Upper lobe of left lung (tissue), 6 donors: ENCODE results near the gene CAPN12. TPM values are rescaled to one million over a fixed set of nuclear protein-coding genes. Genes with fewer than 3 reads are reported as not detected.

Experiments
- ATAC-seq, 2 donors: fragments of 200-7000 bp; cut with Tn5 transposase; one replicate each; pipeline ENCODE4 v1.9.1; 2022; ENCODE audit warnings: mild to moderate bottlenecking in 2 of 2, moderate library complexity in 2 of 2; ENCODE audit not compliant: low FRiP score in 2 of 2
- DNase-seq, 2 donors: peaks; one replicate each; pipeline ENCODE4 v3.0.0-alpha.2; 2019 to 2020
- H3K27ac ChIP-seq, 4 donors: fragments of 200-600 bp; sonication (generic); one replicate each; pipeline ENCODE4 v1.5.1; 2016 to 2019
- H3K27me3 ChIP-seq, 4 donors: fragments of 200-600 bp; sonication (generic); one replicate each; pipeline ENCODE4 v1.5.1; 2017 to 2019
- H3K36me3 ChIP-seq, 4 donors: fragments of 200-600 bp; sonication (generic); one replicate each; pipeline ENCODE4 v1.5.1; 2016 to 2019
- H3K4me1 ChIP-seq, 4 donors: fragments of 200-600 bp; sonication (generic); one replicate each; pipeline ENCODE4 v1.5.1; 2018 to 2019
- H3K4me3 ChIP-seq, 4 donors: fragments of 200-600 bp; sonication (generic); one replicate each; pipeline ENCODE4 v1.5.1; 2017 to 2019; ENCODE audit warnings: mild to moderate bottlenecking in 2 of 4, moderate library complexity in 1 of 4
- H3K9me3 ChIP-seq, 4 donors: fragments of 200-600 bp; sonication (generic); one replicate each; pipeline ENCODE4 v1.5.1; 2018 to 2019
- CTCF ChIP-seq, 6 experiments: fragments of 450-650 bp in 4 of 6; fragments of 200-600 bp in 2 of 6; sonication (generic) in 2 of 6; IDR thresholded peaks; one replicate each; pipeline ENCODE4 v1.5.1; 2016 to 2019; ENCODE audit warnings: antibody characterized with exemption in 6 of 6
- EP300 ChIP-seq, 4 donors: sonication (generic); formaldehyde crosslinking; IDR thresholded peaks; one replicate each; pipeline ENCODE4 v1.5.1; 2017; ENCODE audit warnings: antibody characterized with exemption in 4 of 4, control low read depth in 2 of 4
- POLR2A ChIP-seq, 4 donors: fragments of 450-650 bp; IDR thresholded peaks; one replicate each; pipeline ENCODE4 v1.5.1; 2016 to 2017; ENCODE audit warnings: antibody characterized with exemption in 4 of 4, mild to moderate bottlenecking in 2 of 4
- POLR2AphosphoS5 ChIP-seq, 2 donors: sonication (generic); formaldehyde crosslinking; IDR thresholded peaks; one replicate each; pipeline ENCODE4 v1.5.1; 2017; ENCODE audit warnings: antibody characterized with exemption in 2 of 2
- WGBS, 2 donors: methylation state at CpG; one replicate each; pipeline ENCODE4 v1.1.5; 2017 to 2018; 5-methylcytosine and 5-hydroxymethylcytosine counted together
- total RNA-seq, 6 donors: library from RNA; depleted of rRNA in 4 of 6; stranded (reverse); fragments of >200 nt in 4 of 6; gene quantifications; one replicate each; pipeline versions ENCODE4 v1.1.0 to v1.2.1, GENCODE V29; 2016 to 2021
- donor health status: DM: no; HTN: no; CAD: no; lungs with moderate emphysema.
- donor health status: DM: no; HTN: yes; CAD: no; lungs with severe emphysema.

CAPN12 gene
- total RNA-seq, 6 donors from 2014 or later, result 5.2 to 93.2 (median 11.1) TPM

- 21 to 40% methylated on average over 6 to 7 of the region's 18 CpGs for WGBS, 2 donors
- H3K4me3 ChIP-seq, result peak overlapping the region in 3 of 4 donors; percentile 16 to 29 (median 20)
- H3K9me3 ChIP-seq, result no peaks in the 10 kb centered on the region
- peak overlapping the region; percentile 59 to 89 (median 84) for H3K27ac ChIP-seq
- peaks cover 0 to 20% (median 13%) of the 10 kb centered on the region in 4 donors for H3K36me3 ChIP-seq
- DNase-seq (peak in 1 of 2 donors; percentile 77), ATAC-seq (no peak)
- peaks cover 33 to 63% (median 48%) of the 10 kb centered on the region in 4 donors for H3K4me1 ChIP-seq
- H3K27me3 ChIP-seq, result no peaks in the 10 kb centered on the region
- TF ChIP-seq POLR2A (IDR thresholded peaks at IDR 0.05), result no peak
- no peak for TF ChIP-seq POLR2AphosphoS5 (IDR thresholded peaks at IDR 0.05)
- no peak for TF ChIP-seq EP300 (IDR thresholded peaks at IDR 0.05)
These were observed 9.0 kb downstream of the CAPN12 start for GRCh38 chr19:38735257-38735686.

- Histone ChIP-seq H3K36me3 (peaks cover 0 to 26% (median 16%) of the 10 kb centered on the region in 4 donors), H3K4me1 (peaks cover 33 to 63% (median 48%) of the 10 kb centered on the region in 4 donors), H3K27me3 (no peaks in the 10 kb centered on the region), H3K4me3 (peak overlapping the region in 3 of 4 donors; percentile 16 to 29 (median 20)), H3K9me3 (no peaks in the 10 kb centered on the region), H3K27ac (peak overlapping the region; percentile 59 to 89 (median 84))
- peak; percentile 45 to 73 for DNase-seq
- TF ChIP-seq POLR2AphosphoS5 (IDR thresholded peaks at IDR 0.05) (no peak), POLR2A (IDR thresholded peaks at IDR 0.05) (no peak), EP300 (IDR thresholded peaks at IDR 0.05) (no peak), CTCF (IDR thresholded peaks at IDR 0.05) (no peak)
- 29 to 55% methylated on average over 4 to 7 of the region's 13 CpGs for WGBS, 2 donors
- no peak for ATAC-seq
These were observed 9.6 kb downstream of the CAPN12 start for GRCh38 chr19:38734426-38735256.

DNA sequence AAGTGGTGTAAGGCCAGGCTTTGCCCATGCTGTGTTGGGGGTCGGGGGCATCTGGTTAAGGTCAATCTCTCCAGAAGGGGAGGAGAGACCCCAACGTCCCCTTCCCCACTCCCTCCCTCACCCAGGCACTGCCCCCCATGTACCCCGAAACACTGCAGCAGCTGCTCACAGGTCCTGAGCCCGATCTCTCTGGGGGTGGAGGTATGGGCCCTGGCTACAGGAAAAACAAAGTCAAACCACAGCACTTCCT is 10.2 kb downstream of the CAPN12 start:
- Histone ChIP-seq H3K27ac (peak overlapping the region; percentile 59 to 89 (median 84)), H3K9me3 (no peaks in the 10 kb centered on the region), H3K4me3 (no peak overlapping the region)

GRCh38 chr19:38733493-38734175 is 10.6 kb downstream of the CAPN12 start:
- Histone ChIP-seq H3K4me3 (no peak overlapping the region), H3K36me3 (peaks cover 4 to 36% (median 25%) of the 10 kb centered on the region in 4 donors), H3K9me3 (no peaks in the 10 kb centered on the region), H3K27me3 (no peaks in the 10 kb centered on the region), H3K27ac (peak overlapping the region; percentile 59 to 89 (median 84)), H3K4me1 (peaks cover 33 to 70% (median 48%) of the 10 kb centered on the region in 4 donors)
- DNase-seq, result no peak
- no peak for ATAC-seq
- WGBS, 2 donors, result 72 to 90% methylated on average over 3 to 6 of the region's 6 CpGs
- TF ChIP-seq POLR2AphosphoS5 (IDR thresholded peaks at IDR 0.05) (no peak), CTCF (IDR thresholded peaks at IDR 0.05) (no peak), EP300 (IDR thresholded peaks at IDR 0.05) (no peak), POLR2A (IDR thresholded peaks at IDR 0.05) (no peak)

More for the DNA sequence above, 10.2 kb downstream of the CAPN12 start:
- H3K36me3 ChIP-seq, result peaks cover 0 to 32% (median 21%) of the 10 kb centered on the region in 4 donors
- H3K27me3 ChIP-seq, result no peaks in the 10 kb centered on the region
- WGBS, 2 donors, result 44 to 60% methylated on average over 2 to 4 of the region's 4 CpGs
- no peak for DNase-seq
- peaks cover 33 to 67% (median 48%) of the 10 kb centered on the region in 4 donors for H3K4me1 ChIP-seq
- no peak for ATAC-seq
- no peak for TF ChIP-seq EP300 (IDR thresholded peaks at IDR 0.05)
- TF ChIP-seq POLR2A (IDR thresholded peaks at IDR 0.05), result no peak

GRCh38 chr19:38733241-38733492 is 11.1 kb downstream of the CAPN12 start:
- H3K4me1 ChIP-seq, result peaks cover 33 to 73% (median 48%) of the 10 kb centered on the region in 4 donors
- TF ChIP-seq POLR2AphosphoS5 (IDR thresholded peaks at IDR 0.05), result no peak
- TF ChIP-seq CTCF (IDR thresholded peaks at IDR 0.05), result no peak
- TF ChIP-seq EP300 (IDR thresholded peaks at IDR 0.05), result no peak
- TF ChIP-seq POLR2A (IDR thresholded peaks at IDR 0.05), result no peak
- no peaks in the 10 kb centered on the region for H3K9me3 ChIP-seq
- 100% methylated on average over 1 of the region's 1 CpG for WGBS, 2 donors
- ATAC-seq (no peak), DNase-seq (no peak)
- H3K36me3 ChIP-seq, result peaks cover 6 to 41% (median 29%) of the 10 kb centered on the region in 4 donors
- peak overlapping the region; percentile 46 to 89 (median 84) for H3K27ac ChIP-seq
- H3K4me3 ChIP-seq, result no peak overlapping the region
- H3K27me3 ChIP-seq, result no peaks in the 10 kb centered on the region
